ENCODE results near the gene HACL1.

DNA sequence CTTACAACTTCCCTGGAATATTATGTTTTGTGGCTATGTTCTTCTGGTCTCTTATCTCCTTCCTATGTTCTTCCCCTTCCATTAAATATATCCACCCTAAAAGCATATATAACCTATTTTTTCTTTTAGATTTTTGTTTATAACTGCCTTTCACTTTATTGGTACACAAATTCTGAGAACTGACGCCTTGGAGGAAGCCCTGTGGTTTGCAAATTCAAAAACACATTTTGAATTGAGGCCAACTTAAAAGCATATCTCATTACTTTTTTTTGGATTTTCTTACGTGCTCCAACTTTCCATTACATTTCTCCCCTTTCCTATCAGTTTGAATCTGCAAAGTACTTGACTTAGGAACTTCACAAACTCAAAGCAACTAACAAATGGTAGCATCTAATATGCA, 64.5 kb downstream of the HACL1 start:
- TF ChIP-seq, protein P1, sequence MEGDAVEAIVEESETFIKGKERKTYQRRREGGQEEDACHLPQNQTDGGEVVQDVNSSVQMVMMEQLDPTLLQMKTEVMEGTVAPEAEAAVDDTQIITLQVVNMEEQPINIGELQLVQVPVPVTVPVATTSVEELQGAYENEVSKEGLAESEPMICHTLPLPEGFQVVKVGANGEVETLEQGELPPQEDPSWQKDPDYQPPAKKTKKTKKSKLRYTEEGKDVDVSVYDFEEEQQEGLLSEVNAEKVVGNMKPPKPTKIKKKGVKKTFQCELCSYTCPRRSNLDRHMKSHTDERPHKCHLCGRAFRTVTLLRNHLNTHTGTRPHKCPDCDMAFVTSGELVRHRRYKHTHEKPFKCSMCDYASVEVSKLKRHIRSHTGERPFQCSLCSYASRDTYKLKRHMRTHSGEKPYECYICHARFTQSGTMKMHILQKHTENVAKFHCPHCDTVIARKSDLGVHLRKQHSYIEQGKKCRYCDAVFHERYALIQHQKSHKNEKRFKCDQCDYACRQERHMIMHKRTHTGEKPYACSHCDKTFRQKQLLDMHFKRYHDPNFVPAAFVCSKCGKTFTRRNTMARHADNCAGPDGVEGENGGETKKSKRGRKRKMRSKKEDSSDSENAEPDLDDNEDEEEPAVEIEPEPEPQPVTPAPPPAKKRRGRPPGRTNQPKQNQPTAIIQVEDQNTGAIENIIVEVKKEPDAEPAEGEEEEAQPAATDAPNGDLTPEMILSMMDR (conservative IDR thresholded peaks at IDR 0.05; ENCODE audit: low read depth, low read length): no peak
- TF ChIP-seq EZH2 (IDR thresholded peaks at IDR 0.05; ENCODE audit: low read length, unreplicated experiment) (no peak), EZH2phosphoT487 (IDR thresholded peaks at IDR 0.05; ENCODE audit: borderline replicate concordance, low read length) (no peak)
